ENCODE data around the gene ICAM3. TPM values are rescaled to one million over a fixed set of nuclear protein-coding genes. Genes with fewer than 3 reads are reported as not detected.
"Not testable (repeated sequence)": the region's sequence is repeated elsewhere in the genome, so short reads cannot be mapped to it uniquely, and the experiment has no call there.

Gene ICAM3
- total RNA-seq, 4 donors from 2014 or later: 2.9 to 10.9 (median 5.2) TPM

DNA sequence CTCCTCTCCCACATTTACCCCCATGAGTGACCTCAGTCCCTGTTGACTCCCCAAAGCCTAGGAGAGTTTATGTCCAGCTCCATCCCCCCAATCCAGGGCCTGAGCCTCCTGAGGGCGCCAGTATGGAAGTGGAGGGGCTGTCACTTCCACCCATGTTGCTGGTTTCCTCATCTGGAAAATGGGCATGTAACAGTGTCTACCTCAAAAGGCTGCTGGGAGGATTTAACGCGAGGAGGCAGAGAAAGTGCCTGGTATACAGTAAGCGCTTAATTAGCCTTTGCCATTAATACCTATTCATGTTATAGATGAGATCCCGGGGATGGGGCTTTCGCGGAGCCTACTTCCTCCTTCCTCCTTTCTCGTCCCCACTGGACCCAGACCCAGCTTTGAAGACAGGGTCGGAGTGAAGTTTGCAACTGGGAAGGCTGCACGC, 40.5 kb upstream of the ICAM3 start:
- intact Hi-C loops (cut with DNase I): no loop called here
- Histone ChIP-seq H3K36me3 (peaks cover 10 to 32% (median 26%) of the 10 kb centered on the region in 4 donors), H3K4me1 (peaks cover 11 to 30% (median 20%) of the 10 kb centered on the region in 4 donors), H3K4me3 (peak overlapping the region; percentile 88 to 99 (median 98)), H3K9me3 (no peaks in the 10 kb centered on the region), H3K27ac (replicated peaks in 1 of 4) (peak overlapping the region; percentile 84 to 88 (median 86)), H3K27me3 (no peaks in the 10 kb centered on the region)
- DNase-seq (ENCODE audit: extremely low spot score): no peak
- TF ChIP-seq POLR2AphosphoS5 (IDR thresholded peaks at IDR 0.05) (no peak), EP300 (IDR thresholded peaks at IDR 0.05) (no peak), POLR2A (IDR thresholded peaks at IDR 0.05; ENCODE audit: low read depth) (no peak)
- 0% methylated on average over 10 of the region's 10 CpGs for WGBS

DNA sequence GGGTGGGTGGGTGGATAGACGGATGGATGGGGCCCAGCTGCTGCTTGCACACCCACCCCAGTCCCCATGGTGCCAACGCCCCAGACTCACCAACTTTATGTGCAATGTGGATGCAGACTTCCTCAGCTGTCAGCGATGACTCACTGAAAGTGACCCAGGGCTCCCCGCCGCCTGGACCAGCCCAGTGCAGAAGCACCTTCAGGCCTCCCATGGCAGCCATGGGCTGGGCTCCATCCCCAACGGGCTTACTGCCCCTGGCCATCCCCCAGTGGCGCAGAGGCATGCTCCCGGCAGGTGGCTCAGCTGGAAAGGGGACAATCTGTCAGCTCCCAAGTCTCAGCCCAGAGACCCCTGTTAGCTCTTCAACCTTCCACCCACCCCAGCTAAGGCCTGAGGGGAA, 38.7 kb upstream of the ICAM3 start:
- no peak overlapping the region for H3K4me3 ChIP-seq
- TF ChIP-seq POLR2A (IDR thresholded peaks at IDR 0.05; ENCODE audit: low read depth) (no peak), POLR2AphosphoS5 (IDR thresholded peaks at IDR 0.05) (no peak), EP300 (IDR thresholded peaks at IDR 0.05) (no peak)
- TF ChIP-seq, protein P1, sequence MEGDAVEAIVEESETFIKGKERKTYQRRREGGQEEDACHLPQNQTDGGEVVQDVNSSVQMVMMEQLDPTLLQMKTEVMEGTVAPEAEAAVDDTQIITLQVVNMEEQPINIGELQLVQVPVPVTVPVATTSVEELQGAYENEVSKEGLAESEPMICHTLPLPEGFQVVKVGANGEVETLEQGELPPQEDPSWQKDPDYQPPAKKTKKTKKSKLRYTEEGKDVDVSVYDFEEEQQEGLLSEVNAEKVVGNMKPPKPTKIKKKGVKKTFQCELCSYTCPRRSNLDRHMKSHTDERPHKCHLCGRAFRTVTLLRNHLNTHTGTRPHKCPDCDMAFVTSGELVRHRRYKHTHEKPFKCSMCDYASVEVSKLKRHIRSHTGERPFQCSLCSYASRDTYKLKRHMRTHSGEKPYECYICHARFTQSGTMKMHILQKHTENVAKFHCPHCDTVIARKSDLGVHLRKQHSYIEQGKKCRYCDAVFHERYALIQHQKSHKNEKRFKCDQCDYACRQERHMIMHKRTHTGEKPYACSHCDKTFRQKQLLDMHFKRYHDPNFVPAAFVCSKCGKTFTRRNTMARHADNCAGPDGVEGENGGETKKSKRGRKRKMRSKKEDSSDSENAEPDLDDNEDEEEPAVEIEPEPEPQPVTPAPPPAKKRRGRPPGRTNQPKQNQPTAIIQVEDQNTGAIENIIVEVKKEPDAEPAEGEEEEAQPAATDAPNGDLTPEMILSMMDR (IDR thresholded peaks at IDR 0.05): no peak
- no peaks in the 10 kb centered on the region for H3K27me3 ChIP-seq
- H3K27ac ChIP-seq (replicated peaks in 1 of 4): no peak overlapping the region
- H3K36me3 ChIP-seq: peaks cover 10 to 45% (median 39%) of the 10 kb centered on the region in 4 donors
- 92% methylated on average over 6 of the region's 8 CpGs for WGBS
- peaks cover 11 to 30% (median 20%) of the 10 kb centered on the region in 4 donors for H3K4me1 ChIP-seq
- no peak for DNase-seq (ENCODE audit: extremely low spot score)
- H3K9me3 ChIP-seq: no peaks in the 10 kb centered on the region
- intact Hi-C loops (cut with DNase I): no loop called here

DNA sequence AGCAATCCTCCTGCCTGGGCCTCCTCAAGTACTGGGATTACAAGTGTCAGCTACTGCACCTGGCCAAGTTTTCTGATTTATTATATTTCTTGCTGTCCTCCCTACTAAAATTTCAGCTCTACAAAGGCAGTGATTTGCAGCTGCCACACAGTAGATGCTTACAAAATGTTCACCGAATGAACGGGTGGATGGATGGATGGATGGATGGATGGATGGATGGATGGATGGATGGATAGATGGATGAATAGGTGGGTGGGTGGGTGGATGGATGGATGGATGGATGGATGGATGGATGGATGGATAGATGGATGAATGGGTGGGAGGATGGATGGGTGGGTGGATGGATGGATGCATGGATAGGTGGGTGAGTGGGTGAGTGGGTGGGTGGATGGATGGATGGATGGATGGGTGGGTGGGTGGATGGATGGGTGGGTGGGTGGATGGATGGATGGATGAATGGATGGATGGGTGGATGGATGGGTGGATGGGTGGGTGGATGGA, 37.8 kb upstream of the ICAM3 start:
- peaks cover 10 to 53% (median 47%) of the 10 kb centered on the region in 4 donors for H3K36me3 ChIP-seq
- H3K4me3 ChIP-seq; H3K9me3 ChIP-seq; DNase-seq (ENCODE audit: extremely low spot score); H3K27ac ChIP-seq (replicated peaks in 1 of 4); H3K27me3 ChIP-seq; intact Hi-C loops (cut with DNase I): not testable (repeated sequence)
- peaks cover 11 to 30% (median 20%) of the 10 kb centered on the region in 4 donors for H3K4me1 ChIP-seq
- 90% methylated on average over 2 of the region's 2 CpGs for WGBS

DNA sequence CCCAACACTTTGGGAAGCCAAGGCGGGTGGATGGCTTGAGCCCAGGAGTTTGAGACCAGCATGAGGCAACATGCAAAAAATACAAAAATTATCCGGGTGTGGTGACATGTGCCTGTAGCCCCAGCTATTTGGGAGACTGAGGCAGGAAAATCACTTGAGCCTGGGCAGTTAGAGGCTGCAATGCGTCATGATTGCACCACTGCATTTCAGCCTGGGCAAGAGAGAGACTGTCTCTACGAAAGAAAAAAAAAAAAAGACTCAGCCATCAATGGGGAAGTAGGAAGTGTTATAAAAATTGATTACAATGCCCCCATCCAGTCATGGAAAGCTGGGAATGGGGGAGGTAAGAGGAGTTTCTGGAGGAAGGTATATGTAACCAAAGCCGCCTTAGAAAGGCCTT, 35.5 kb upstream of the ICAM3 start:
- DNase-seq (ENCODE audit: extremely low spot score): no peak
- Histone ChIP-seq H3K27ac (replicated peaks in 1 of 4) (no peak overlapping the region), H3K4me3 (no peak overlapping the region), H3K27me3 (no peaks in the 10 kb centered on the region), H3K36me3 (peaks cover 20 to 74% (median 67%) of the 10 kb centered on the region in 4 donors), H3K4me1 (peaks cover 5 to 19% (median 12%) of the 10 kb centered on the region in 4 donors), H3K9me3 (no peaks in the 10 kb centered on the region)
- WGBS: 80% methylated on average over 5 of the region's 5 CpGs
- TF ChIP-seq POLR2A (IDR thresholded peaks at IDR 0.05; ENCODE audit: low read depth) (no peak), POLR2AphosphoS5 (IDR thresholded peaks at IDR 0.05) (no peak), EP300 (IDR thresholded peaks at IDR 0.05) (no peak)
- TF ChIP-seq, protein P1 (IDR thresholded peaks at IDR 0.05): no peak
- intact Hi-C loops (cut with DNase I): no loop called here

DNA sequence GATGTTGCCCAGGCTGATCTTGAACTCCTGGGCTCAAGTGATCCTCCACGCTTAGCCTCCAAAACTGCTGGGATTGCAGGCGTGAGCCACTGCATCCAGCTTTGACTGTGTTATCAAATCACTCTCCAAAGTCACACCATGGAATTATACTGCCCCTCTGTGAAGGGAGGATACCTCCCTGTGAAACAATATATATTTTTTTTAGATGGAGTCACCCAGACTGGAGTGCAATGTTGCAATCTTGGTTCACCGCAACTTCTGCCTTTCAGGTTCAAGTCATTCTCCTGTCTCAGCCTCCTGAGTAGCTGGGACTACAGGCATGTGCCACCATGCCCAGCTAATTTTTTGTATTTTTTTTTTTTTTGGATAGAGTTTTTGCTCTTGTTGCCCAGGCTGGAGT, 33.3 kb upstream of the ICAM3 start:
- H3K36me3 ChIP-seq: peaks cover 26 to 87% (median 78%) of the 10 kb centered on the region in 4 donors

More for the DNA sequence above, 33.3 kb upstream of the ICAM3 start:
- Histone ChIP-seq H3K27me3 (no peaks in the 10 kb centered on the region), H3K27ac (replicated peaks in 1 of 4) (no peak overlapping the region), H3K4me1 (no peaks in the 10 kb centered on the region), H3K9me3 (no peaks in the 10 kb centered on the region), H3K4me3 (no peak overlapping the region)
- WGBS: 89% methylated on average over 3 of the region's 3 CpGs
- no peak for DNase-seq (ENCODE audit: extremely low spot score)
- intact Hi-C loops (cut with DNase I): no loop called here
- no peak for TF ChIP-seq POLR2A (IDR thresholded peaks at IDR 0.05; ENCODE audit: low read depth)
- TF ChIP-seq EP300 (IDR thresholded peaks at IDR 0.05): no peak
- TF ChIP-seq, protein P1 (IDR thresholded peaks at IDR 0.05): no peak
- no peak for TF ChIP-seq POLR2AphosphoS5 (IDR thresholded peaks at IDR 0.05)

Measured in esophagus muscularis mucosa (tissue), 4 donors.